ENCODE results near the gene PLXNA4. TPM values are rescaled to one million over a fixed set of nuclear protein-coding genes. Genes with fewer than 3 reads are reported as not detected.
A peak's percentile ranks its signal among the peaks of the same experiment; 100 is the strongest.

Gene PLXNA4
- total and polyA plus RNA-seq, 8 donors: 0.19 to 1.6 (median 0.47) TPM

- H3K27ac ChIP-seq: no peak overlapping the region
- ATAC-seq (no peak), DNase-seq (peak in 2 of 6 donors; percentile 13 to 34), FAIRE-seq (no peak)
- H3K4me1 ChIP-seq: no peaks in the 10 kb centered on the region
- no peaks in the 10 kb centered on the region for H3K27me3 ChIP-seq
- TF ChIP-seq CTCF (IDR thresholded peaks at IDR 0.05): no peak
- no peaks in the 10 kb centered on the region for H3K36me3 ChIP-seq
- no peaks in the 10 kb centered on the region for H3K9me3 ChIP-seq
- 58 to 66% methylated on average over 10 of the region's 10 CpGs for WGBS, 2 donors
- no peak overlapping the region for H3K4me3 ChIP-seq
- intact Hi-C loops (cut with DNase I): no loop called here
Observed at GRCh38 chr7:132160611-132161532, 415.4 kb downstream of the PLXNA4 start.

- FAIRE-seq (no peak), DNase-seq (no peak), ATAC-seq (no peak)
- Histone ChIP-seq H3K27ac (no peak overlapping the region), H3K36me3 (no peaks in the 10 kb centered on the region), H3K9me3 (no peaks in the 10 kb centered on the region), H3K4me1 (no peaks in the 10 kb centered on the region), H3K27me3 (no peaks in the 10 kb centered on the region), H3K4me3 (no peak overlapping the region)
- no peak for TF ChIP-seq CTCF (IDR thresholded peaks at IDR 0.05)
- WGBS, 2 donors: 92 to 99% methylated on average over 3 of the region's 3 CpGs
- intact Hi-C loops (cut with DNase I): no loop called here
Observed at GRCh38 chr7:132158841-132159240, 417.4 kb downstream of the PLXNA4 start.

- WGBS, 2 donors: 58 to 63% methylated on average over 2 of the region's 2 CpGs
- intact Hi-C loops (cut with DNase I): no loop called here
- Histone ChIP-seq H3K27ac (no peak overlapping the region), H3K4me1 (no peaks in the 10 kb centered on the region), H3K9me3 (no peaks in the 10 kb centered on the region), H3K36me3 (no peaks in the 10 kb centered on the region), H3K4me3 (no peak overlapping the region), H3K27me3 (no peaks in the 10 kb centered on the region)
- ATAC-seq: no peak
- FAIRE-seq: no peak
- no peak for DNase-seq
- no peak for TF ChIP-seq CTCF (IDR thresholded peaks at IDR 0.05)
Observed at GRCh38 chr7:132158166-132158565, 418.1 kb downstream of the PLXNA4 start.

- no peak for ATAC-seq
Observed at GRCh38 chr7:132155715-132156114, 420.6 kb downstream of the PLXNA4 start.

More at GRCh38 chr7:132155715-132156114, 420.6 kb downstream of the PLXNA4 start:
- Histone ChIP-seq H3K4me1 (no peaks in the 10 kb centered on the region), H3K27ac (no peak overlapping the region), H3K4me3 (no peak overlapping the region), H3K36me3 (no peaks in the 10 kb centered on the region), H3K27me3 (no peaks in the 10 kb centered on the region), H3K9me3 (no peaks in the 10 kb centered on the region)
- FAIRE-seq (no peak), DNase-seq (no peak)
- no peak for TF ChIP-seq CTCF (IDR thresholded peaks at IDR 0.05)
- intact Hi-C loops (cut with DNase I): no loop called here
- WGBS, 2 donors: 77 to 90% methylated on average over 5 of the region's 5 CpGs

Measured in pancreas (tissue), 10 donors.